GM21447 (cell line): ENCODE measurements around the gene ZMYND10.

Source experiments
- ATAC-seq: cut with Tn5 transposase; IDR thresholded peaks from one replicate; pipeline ENCODE4 v1.9.1; 2021; ENCODE audit not compliant: unreplicated experiment

Gene ZMYND10

DNA sequence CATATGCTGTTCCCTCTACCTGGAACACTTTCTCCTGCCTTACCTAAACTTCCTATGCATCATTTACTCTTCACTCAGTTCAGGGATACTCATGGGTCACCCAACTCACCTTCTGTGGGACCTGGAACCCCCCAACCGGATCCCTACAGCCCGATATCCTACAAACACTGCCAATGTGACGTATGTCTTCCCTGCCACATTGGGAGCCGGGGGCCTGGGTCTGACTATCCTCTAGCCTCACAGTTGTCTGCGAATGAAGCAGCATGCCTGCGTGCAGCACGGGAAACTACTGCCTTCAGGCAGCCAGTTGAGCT lies 4.6 kb upstream of the ZMYND10 start:
- ATAC-seq: no peak

DNA sequence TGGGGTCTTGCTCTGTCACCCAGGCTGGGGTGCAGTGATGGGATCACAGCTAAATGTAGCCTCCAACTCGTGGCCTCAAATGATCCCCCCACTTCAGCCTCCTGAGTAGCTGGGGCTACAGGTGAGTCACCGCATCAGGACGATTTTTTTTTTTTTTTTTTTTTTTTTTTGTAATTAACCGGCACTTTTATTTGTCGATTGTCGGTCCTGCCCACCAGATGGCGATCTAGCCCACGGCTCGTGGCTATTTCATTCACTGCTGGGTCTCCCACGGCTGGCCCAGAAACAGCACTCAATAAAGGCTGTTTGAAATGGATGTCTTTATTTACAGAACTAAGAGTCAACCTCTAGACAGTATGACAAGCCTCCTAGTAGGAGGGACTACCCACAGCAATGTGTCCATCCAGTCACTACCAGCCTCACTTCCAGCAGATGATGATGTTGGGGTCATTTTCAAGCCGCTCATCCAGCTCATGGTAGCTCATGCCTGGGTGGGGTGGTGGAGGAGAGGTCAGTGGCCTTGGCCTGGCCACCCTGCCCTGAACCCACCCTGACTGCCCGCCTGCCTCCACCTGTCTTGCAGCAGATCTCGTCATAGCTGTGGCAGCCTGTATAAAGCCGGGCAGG lies 1.8 kb upstream of the ZMYND10 start:
- ATAC-seq: no peak

DNA sequence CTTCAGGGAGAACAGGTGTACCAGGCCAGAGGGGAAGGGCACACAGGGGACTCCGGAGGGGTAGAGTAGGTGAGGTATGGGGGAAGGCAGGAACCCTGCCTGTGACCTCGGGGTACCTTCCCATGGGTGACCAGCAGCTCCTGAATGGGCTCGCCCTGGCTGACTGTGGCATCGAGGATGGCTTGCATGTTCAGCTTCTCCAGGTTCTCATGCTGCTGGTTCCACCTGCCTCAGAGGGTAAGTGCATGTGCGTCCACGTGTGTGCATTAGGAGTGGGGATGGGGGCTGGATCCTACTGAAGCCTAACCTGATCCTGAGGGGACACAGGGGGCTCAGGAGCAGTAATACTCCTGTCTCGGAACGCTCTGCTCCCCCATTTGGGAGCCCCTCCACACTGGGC lies 524 bp downstream of the ZMYND10 start:
- ATAC-seq: no peak

DNA sequence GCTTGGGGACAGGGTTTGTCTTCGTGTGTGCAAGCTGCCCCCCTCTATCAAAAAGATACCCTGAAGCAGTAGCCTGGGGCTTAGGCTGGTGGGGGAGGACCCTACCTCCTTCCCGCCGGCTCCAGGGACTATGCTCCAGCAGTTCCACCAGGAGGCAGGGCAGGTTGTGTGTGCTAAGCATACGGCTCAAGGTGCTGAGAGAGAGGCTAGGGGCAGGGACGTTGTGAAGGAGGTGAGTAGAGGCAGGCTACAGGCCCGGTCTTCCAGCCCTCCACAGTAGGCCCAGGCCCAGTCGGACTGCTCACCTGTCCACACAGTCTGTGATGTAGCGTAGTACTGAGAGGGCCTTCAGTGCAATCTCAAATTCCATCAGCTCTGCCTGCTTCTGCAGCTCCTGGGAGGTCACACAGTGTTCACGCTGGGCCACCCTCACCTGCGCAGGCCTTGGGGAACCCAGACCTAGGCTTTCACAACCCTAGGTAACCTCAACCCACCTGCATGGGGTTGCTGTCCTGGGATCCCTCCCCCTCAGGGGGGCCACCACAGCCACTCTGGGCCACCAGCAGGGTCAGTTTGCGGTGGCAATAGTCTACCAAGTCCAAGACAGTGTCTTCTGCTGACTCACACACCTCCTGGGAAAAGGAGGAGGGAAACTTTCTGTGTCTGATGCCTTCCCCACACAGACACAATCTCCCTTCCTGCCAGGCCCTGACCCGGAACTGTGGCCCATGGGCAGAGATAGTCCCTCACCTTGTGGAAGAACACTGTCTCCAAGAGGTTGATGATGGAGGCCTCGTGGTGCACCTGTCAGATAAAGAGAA lies 2.5 kb downstream of the ZMYND10 start:
- ATAC-seq: no peak

DNA sequence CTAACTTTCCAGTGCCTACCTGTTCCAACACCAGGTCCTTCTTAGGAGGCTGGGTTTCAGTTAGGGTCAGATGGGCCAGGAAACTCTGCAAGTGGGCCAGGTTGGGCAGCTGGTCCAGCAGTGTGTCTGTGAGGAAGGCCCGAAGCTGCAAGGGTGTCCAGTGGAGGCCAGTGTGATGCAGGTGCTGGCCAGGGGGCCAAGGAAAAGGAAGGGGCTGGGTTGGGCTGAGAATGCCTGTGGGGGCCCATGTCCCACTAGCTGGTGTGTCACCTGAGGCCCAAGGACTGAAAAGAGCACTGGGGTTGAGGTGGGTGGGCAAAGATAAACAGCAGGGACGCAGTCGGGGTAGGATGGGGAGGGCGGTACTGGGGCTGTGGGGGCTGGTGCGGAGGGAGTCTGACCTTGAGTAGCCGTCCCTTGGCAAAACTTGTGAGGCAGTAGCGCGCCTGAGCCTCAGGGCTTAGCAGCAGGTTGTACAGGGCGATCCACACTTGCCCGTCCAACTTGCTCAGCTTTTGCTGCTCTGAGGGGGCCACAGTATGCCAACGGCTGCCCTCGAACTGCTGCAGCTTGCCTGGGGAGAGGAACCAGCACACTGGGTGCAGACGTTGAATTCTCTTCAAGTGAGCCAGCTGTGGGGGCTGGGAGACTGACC lies 3.4 kb downstream of the ZMYND10 start:
- no peak for ATAC-seq

DNA sequence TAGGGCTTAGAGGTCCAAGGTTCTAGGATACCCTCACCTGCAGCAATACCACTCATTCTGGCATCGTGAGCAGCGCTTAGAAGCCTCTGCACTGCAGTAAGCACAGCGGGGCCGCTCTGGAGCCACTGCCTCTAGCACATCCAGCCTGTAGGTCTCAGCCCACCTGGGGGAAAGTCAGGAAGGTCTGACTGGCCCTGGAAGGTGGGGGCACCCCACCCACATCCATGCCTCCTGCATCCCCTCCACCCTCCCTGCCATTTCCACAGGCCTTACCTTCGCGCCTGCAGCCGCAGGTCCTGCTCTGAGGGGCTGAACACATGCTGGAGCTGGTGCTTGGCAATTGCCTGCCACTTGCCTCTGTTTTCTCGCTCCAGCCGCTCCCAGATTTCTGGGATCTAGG lies 4.0 kb downstream of the ZMYND10 start:
- ATAC-seq: no peak

DNA sequence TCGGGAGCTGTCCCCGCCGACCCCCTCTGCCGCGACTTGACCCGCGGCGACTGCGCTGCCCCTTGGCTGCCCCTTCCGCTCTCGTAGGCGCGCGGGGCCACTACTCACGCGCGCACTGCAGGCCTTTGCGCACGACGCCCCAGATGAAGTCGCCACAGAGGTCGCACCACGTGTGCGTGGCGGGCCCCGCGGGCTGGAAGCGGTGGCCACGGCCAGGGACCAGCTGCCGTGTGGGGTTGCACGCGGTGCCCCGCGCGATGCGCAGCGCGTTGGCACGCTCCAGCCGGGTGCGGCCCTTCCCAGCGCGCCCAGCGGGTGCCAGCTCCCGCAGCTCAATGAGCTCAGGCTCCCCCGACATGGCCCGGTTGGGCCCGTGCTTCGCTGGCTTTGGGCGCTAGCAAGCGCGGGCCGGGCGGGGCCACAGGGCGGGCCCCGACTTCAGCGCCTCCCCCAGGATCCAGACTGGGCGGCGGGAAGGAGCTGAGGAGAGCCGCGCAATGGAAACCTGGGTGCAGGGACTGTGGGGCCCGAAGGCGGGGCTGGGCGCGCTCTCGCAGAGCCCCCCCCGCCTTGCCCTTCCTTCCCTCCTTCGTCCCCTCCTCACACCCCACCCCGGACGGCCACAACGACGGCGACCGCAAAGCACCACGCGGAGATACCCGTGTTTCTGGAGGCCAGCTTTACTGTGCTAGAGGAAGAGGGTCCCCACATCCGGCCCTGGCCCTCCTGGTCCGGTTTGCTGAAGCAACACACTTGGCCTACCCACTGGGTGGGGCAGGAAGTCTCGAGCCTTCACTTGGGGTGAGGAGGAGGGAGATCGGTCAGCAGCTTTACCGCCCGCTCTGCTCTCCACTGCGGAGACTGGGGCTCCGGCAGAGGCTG lies 4.8 kb downstream of the ZMYND10 start, which contains the start of gene RASSF1:
TSS of gene RASSF1 (minus strand) at position 389 of the 882 bp plus-strand sequence. CDS start at position 358, 31 bp downstream.
- no peak for ATAC-seq

DNA sequence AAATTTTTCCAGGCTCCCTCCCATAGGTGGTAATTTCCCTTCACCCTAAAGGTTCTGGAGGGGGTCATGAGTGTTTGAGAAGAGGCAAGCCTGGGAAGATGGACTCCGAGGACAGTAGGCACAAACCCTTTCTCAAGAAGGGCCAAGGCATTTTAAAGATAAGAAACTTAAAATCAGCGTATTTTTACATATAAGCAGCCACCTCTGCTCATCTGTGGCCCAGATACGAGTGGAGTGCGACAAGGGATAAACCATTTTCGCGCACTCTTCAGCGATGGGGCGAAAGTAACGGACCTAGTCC lies 5.4 kb downstream of the ZMYND10 start:
- no peak for ATAC-seq

DNA sequence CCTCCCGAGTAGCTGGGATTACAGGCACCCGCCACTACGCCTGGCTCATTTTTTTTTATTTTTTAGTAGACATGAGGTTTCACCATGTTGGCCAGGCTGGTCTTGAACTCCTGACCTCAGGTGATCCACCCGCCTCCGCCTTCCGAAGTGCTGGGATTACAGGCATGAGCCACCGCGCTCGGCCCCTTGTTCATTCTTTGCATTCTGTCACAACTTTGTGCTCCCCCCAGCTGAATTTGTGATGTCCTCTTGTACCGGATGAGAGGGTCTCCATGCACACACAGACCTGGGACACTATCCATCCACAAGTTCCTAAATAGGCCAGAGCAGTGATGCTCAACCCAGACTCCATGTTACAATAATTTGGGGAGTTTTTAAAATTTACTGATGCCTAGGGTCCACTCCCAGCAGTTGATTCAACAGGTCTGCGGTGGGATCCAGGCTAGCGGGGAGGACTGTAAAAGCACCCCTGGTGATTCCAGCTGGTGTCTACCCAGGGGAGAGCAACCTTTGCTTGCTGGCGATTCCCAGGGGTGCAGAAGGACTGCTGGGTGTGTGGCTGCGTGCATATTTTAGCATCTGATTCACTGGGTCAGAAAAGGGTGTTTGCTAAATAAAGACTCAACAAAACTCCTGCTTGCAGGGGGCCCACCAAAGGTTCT lies 5.9 kb downstream of the ZMYND10 start:
- no peak for ATAC-seq

DNA sequence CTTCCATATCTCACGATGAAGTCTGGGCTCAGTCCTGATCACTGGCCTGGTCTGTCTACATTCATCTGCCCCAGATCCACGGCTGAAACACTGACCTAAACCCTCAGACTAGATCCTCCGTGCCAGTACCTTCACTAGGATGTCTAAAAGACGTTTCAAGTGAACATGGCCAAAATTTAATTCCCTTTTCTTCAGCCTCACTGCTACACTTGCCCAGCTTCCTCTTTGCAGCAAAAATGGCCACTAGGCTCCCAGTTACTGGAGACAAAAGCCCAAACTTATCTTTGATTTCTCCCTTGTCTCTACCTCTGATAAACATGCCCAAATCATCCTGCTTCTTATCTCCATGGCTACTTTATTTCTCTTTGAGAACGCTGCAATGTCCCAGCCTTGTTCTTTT lies 6.6 kb downstream of the ZMYND10 start:
- no peak for ATAC-seq

DNA sequence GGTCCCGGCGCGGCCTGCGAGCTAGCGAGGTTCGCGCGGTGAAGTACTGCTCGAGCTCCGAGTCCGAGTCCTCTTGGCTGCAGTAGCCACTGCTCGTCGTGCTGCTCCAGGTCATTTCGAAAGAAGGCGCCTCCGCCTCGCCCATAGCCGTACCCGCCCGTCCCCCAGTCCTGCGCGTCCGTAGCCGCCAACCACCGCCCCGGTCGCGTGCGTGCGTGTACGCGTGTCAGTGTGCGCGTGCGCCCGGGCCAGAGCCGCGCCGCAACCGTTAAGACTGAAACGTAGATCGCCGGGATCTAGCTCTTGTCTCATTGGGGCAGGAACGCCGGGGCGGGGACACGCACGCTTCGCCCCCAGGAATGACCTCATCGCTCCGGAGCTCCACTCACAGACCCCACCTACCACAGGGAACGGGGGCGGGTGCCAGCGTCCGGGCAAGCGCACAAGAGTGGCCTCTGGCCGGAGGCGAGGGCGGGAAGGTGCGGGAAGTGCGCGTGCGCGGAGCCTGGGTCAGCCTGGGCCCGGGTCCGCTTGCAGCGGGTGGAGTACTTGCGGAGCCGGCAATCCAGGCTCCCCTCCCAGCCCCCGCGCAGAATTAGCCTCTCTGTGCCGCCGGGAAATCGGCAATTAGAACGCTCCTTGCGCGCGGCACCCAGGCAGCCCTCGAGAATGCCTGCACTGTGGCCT lies 8.2 kb downstream of the ZMYND10 start:
- ATAC-seq: peak; percentile 70

DNA sequence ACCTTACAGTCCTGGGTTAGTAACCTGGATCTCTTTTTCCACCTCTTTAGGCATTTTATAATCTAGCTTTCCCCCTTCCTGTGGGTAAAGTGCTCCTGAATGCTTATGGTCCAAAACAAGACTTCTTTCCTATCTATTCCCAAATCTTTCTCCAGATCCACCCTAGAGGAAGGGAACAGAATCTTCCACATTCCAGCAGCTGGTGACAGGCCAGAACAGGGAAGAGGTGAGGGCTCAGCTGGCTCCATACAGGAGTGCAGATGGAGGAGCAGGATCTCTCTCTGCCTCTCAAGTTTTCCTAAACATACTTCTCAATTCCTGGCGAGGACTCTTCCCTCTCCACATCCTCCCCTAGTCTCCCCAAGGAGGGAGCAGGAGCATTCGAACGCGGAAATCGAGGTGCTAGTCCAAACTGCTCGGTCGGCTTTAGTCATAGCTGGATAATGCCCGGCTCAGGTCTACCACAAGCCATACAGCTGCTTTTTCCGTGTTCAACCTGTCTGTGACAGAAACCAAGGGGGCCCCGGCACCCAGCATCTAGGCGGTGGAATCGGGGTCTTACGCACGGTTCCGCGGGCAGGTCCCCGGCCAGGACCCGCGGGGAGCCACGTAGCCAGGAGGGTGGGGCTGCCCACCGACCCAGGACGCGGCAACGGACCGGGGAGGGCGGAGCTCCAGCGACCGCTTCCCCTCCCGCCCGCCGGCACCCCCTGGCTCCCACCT lies 8.9 kb downstream of the ZMYND10 start:
- ATAC-seq: peak; percentile 23

DNA sequence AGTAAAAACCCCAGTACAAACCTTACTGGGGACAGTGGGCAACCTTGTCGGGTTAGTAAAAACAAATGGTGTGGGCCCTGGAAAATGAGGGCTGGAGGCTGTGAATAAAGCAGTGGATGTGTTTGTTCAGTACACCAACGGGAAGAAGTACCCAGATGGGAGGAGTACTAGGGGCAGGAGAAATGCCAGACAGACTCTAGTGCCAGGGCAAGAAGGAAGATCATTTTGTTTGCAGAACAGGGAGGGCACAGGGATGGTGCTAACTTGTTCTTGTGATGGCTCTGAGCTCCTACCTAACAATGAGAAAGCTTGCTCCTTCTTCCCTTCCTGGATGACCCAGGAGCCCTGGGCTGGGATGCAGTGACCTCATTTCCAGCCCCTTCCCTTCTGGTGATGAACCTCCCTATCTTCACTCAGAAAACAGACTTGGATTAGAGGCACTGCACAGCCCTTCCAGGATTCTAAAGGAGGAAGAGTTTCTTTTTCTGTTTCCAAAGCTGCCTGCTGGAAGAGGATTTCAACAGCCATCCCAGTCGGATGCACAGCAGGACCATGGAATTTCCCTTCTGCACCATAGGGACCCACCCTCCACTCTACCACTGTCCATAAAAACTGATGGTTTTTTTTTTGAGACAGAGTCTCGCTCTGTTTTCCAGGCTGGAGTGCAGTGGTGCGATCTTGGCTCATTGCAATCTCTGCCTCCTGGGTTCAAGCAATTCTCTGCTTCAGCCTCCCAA lies 11.0 kb downstream of the ZMYND10 start:
- ATAC-seq: no peak

DNA sequence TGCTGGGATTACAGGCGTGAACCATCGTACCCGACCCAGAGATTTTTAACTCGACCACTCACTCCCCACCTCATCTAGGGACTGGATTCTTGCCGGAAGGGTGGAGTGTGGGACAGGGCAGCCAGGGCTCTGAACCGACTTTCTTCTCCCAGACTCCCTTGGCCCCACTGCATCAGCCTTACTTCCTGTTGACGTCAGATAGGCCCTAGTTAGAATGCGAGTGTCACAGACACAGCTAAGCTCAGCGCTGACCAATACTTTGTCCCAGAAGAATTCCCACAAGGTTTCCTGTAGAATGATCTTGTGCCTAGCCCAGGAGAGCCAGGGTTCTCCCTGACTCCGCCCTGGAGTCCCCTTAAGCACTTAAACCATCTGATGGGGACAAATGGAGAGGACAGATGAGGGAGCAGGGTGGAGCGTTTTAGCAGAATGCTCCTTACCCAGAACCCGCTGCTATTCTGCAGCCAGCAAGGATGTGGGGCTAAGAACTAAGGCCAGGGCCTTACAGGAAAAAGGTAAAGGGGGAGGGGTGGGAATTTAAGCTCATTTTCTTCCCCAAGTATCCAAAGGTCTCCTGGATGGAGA lies 11.7 kb downstream of the ZMYND10 start:
- ATAC-seq: no peak

DNA sequence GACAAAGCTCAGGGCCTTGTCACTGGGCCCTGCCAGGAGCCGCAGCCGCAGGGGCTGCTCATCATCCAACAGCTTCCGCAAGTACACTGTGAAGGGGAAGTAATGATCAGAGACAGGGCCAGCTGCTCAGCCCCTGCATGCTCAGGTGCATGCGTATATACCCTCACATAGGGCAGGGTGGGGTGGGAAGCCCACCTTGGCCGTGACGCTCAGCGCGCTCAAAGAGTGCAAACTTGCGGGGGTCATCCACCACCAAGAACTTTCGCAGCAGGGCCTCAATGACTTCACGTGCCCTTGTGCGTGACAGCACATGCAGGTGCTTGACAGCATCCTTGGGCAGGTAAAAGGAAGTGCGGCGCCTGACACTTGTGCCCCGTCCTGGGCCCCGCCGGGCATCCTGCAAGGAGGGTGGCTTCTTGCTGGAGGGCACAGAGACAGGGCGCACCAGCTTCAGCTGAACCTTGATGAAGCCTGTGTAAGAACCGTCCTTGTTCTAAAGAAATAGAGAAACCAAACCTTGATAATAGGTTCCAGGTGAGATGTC lies 14.1 kb downstream of the ZMYND10 start:
- no peak for ATAC-seq

DNA sequence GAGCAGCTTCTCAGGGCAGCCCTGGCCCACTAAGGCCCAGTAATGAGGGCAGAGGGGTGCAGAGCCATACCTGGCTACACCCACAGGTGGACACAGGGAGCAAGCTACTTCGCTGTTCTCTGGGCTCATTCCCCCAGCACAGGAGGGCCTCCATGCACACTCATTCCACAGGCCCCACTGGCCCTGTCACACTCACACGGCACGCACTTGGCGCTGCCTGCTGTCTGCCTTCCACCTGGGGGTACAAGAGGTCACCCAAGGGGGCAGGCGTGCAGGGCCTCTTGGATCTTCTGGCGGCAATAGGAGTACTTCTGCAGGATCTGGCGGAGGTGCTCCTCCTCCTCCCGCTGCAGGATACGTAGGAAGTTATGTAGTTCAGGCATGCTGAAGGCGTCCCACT lies 15.2 kb downstream of the ZMYND10 start:
- no peak for ATAC-seq

DNA sequence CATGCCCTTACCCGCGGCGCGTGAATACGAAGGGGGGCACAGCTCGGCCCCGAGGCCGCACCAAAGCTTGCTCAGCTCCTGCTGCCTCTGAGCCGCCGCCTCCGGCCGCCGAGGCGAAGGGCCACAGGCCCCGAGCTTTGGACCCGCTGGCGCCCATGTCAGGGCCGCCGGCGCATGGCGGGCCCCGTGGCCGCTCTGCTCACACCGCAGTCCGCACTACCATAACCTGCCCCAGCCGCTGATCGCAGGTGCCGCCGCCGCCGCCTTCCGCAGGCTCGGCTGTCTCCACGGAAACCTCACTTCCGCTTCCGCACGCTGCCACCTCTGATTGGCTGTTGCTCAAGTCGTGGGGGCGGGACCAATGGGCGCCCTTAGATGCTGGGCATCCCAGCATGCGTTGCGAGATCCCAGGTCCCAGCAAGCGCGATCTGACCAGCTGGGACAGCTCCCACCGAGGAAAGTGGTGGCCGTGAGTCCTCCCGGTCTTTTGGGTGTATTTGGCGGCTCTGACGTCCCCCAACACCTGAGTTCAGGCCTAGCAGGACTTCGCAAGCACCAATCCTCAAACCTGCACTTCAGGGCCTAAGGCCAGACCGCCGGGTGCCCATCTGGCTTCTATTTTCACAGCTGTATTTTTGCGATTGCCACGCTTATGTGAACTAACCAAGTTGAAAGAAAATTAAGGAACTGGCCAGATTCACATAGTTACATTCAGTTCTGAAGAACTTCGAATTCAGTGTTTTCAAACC lies 17.4 kb downstream of the ZMYND10 start, which contains the start of gene TUSC2:
TSS of gene TUSC2 (minus strand) at position 281 of the 749 bp plus-strand sequence. CDS start at position 157, 124 bp downstream.
- ATAC-seq: peak; percentile 85
